HepG2 (cell line): ENCODE results near the gene SINHCAF. TPM values are rescaled to one million over a fixed set of nuclear protein-coding genes. Genes with fewer than 3 reads are reported as not detected.

Experiments used
- CEBPG ChIP-seq: IDR thresholded peaks from 2 replicates; pipeline ENCODE4 v1.6.1; 2016
- CREB1 ChIP-seq, 2 experiments: fragments of 450-650 bp in 1 of 2; IDR thresholded peaks; 2 replicates each; pipeline ENCODE4 v1.6.1; 2016 to 2017; ENCODE audit warnings: control low read depth in 1 of 2, mild to moderate bottlenecking in 1 of 2, missing compliant biosample characterization in 1 of 2, missing genetic modification characterization in 1 of 2
- HMGXB3 ChIP-seq: sonication (generic); formaldehyde crosslinking; IDR thresholded peaks from 2 replicates; pipeline ENCODE4 v1.4.0; 2020; ENCODE audit warnings: missing genetic modification reagents, borderline replicate concordance
- KDM4B ChIP-seq: sonication (generic); formaldehyde crosslinking; IDR thresholded peaks from 2 replicates; pipeline ENCODE4 v1.4.0; 2020; ENCODE audit warnings: missing genetic modification reagents
- PAXIP1 ChIP-seq: sonication (generic); formaldehyde crosslinking; conservative IDR thresholded peaks from 2 replicates; pipeline ENCODE4 v1.4.0; 2020; ENCODE audit warnings: mild to moderate bottlenecking, missing genetic modification reagents, moderate library complexity
- SCMH1 ChIP-seq: sonication (generic); formaldehyde crosslinking; IDR thresholded peaks from 2 replicates; pipeline ENCODE4 v1.9.0; 2021; ENCODE audit warnings: missing genetic modification reagents, mild to moderate bottlenecking, borderline replicate concordance
- SNAPC2 ChIP-seq: sonication (generic); formaldehyde crosslinking; IDR thresholded peaks from 2 replicates; pipeline ENCODE4 v1.8.1; 2022; ENCODE audit warnings: mild to moderate bottlenecking, missing genetic modification reagents
- TFDP2 ChIP-seq: sonication (generic); formaldehyde crosslinking; IDR thresholded peaks from 2 replicates; pipeline ENCODE4 v1.4.0; 2020; ENCODE audit warnings: missing genetic modification reagents
- TOE1 ChIP-seq: sonication (generic); formaldehyde crosslinking; IDR thresholded peaks from 2 replicates; pipeline ENCODE4 v1.4.0; 2020; ENCODE audit warnings: mild to moderate bottlenecking, missing genetic modification reagents
- ZNF281 ChIP-seq: sonication (generic); formaldehyde crosslinking; IDR thresholded peaks from 2 replicates; pipeline ENCODE4 v1.4.0; 2020; ENCODE audit warnings: missing genetic modification reagents, borderline replicate concordance
- ZNF501 ChIP-seq: sonication (generic); formaldehyde crosslinking; IDR thresholded peaks from 2 replicates; pipeline ENCODE4 v1.5.1; 2020; ENCODE audit warnings: mild to moderate bottlenecking, moderate library complexity, missing genetic modification reagents
- ZNF780A ChIP-seq: sonication (generic); formaldehyde crosslinking; IDR thresholded peaks from 2 replicates; pipeline ENCODE4 v1.8.0; 2022; ENCODE audit warnings: mild to moderate bottlenecking, missing genetic modification reagents, moderate library complexity
- ZNF782 ChIP-seq: sonication (generic); formaldehyde crosslinking; IDR thresholded peaks from 2 replicates; pipeline ENCODE4 v1.4.0; 2020; ENCODE audit warnings: missing genetic modification reagents, mild to moderate bottlenecking, borderline replicate concordance
- ZNF790 ChIP-seq: sonication (generic); formaldehyde crosslinking; IDR thresholded peaks from 2 replicates; pipeline ENCODE4 v1.8.0; 2022; ENCODE audit warnings: missing genetic modification reagents, mild to moderate bottlenecking, borderline replicate concordance
- polyA plus RNA-seq, 8 experiments: library from polyadenylated mRNA; depleted of rRNA in 3 of 8; stranded (reverse) in 7 of 8; unstranded in 1 of 8; fragments of >200 nt; fragmentation: Illumina TruSeq in 4 of 8; extraction: Trizol in 4 of 8; gene quantifications; 2 replicates each; pipeline versions ENCODE4 v1.2.1 to v1.2.3, GENCODE V29; 2011 to 2016; ENCODE audit warnings: low read depth in 4 of 8, missing spikeins in 1 of 8, mixed read lengths in 1 of 8; ENCODE audit not compliant: insufficient read depth in 1 of 8
- total RNA-seq, 5 experiments: library from RNA; depleted of rRNA; stranded (reverse); fragments of >200 nt; fragmentation: Illumina TruSeq; extraction: Trizol; gene quantifications; 2 replicates each; pipeline ENCODE4 v1.2.3, GENCODE V29; 2016; ENCODE audit warnings: low read depth in 1 of 5

Gene SINHCAF
- total and polyA plus RNA-seq, 2 of the 13 experiments (the other 11 are each of a cell fraction or from before 2014, with no cell fraction given): 54.6 to 97.8 TPM

GRCh38 chr12:31370531-31371255 is 44.7 kb upstream of the SINHCAF start (continued):
- TF ChIP-seq SNAPC2 (CRISPR knock-in tag) (0 out of 2 replicates have a peak, but pooled peaks have one; percentile 31), ZNF790 (no peak), CEBPG (CRISPR knock-in tag) (0 out of 2 replicates have a peak, but pooled peaks have one; percentile 27), KDM4B (CRISPR knock-in tag) (no peak), ZNF782 (CRISPR knock-in tag) (no peak), SCMH1 (CRISPR knock-in tag) (no peak), ZNF501 (CRISPR knock-in tag) (no peak), ZNF780A (CRISPR knock-in tag) (no peak), PAXIP1 (CRISPR knock-in tag) (peak; percentile 51), ZNF281 (peak; percentile 95), HMGXB3 (CRISPR knock-in tag) (no peak), CREB1 (IDR thresholded peaks at IDR 0.05) (no peak), CREB1 (CRISPR knock-in tag; IDR thresholded peaks at IDR 0.05) (peak; percentile 57; the same call in 1 of the 2 replicates), TOE1 (no peak), TFDP2 (no peak)
